Peyer's patch (tissue), 4 donors: ENCODE results near the gene ADAMTS12. TPM values are rescaled to one million over a fixed set of nuclear protein-coding genes. Genes with fewer than 3 reads are reported as not detected.

Experiments used
- DNase-seq, 3 donors: peaks; one replicate each; pipeline ENCODE4 v3.0.0-alpha.2; 2017 to 2019
- H3K27ac ChIP-seq, 4 donors: fragments of 200-600 bp; sonication (generic); one replicate each; pipeline ENCODE4 v1.5.1; 2016 to 2019
- H3K27me3 ChIP-seq, 2 donors: fragments of 200-600 bp; sonication (generic); one replicate each; pipeline ENCODE4 v1.5.1; 2019
- H3K36me3 ChIP-seq, 3 donors: fragments of 200-600 bp; sonication (generic); one replicate each; pipeline ENCODE4 v1.5.1; 2016 to 2019
- H3K4me1 ChIP-seq, 4 donors: fragments of 200-600 bp; sonication (generic); one replicate each; pipeline ENCODE4 v1.5.1; 2016 to 2019
- H3K4me3 ChIP-seq, 4 donors: fragments of 200-600 bp; sonication (generic); 1 replicate in 3 of 4; 2 replicates in 1 of 4; pipeline ENCODE4 v1.5.1; 2016 to 2019; ENCODE audit warnings: mild to moderate bottlenecking in 1 of 4
- H3K9me3 ChIP-seq, 4 donors: fragments of 200-600 bp; sonication (generic); one replicate each; pipeline ENCODE4 v1.5.1; 2016 to 2019; ENCODE audit warnings: mild to moderate bottlenecking in 1 of 4
- POLR2A ChIP-seq, 2 donors: fragments of 450-650 bp; IDR thresholded peaks; one replicate each; pipeline ENCODE4 v1.5.1; 2017; ENCODE audit warnings: antibody characterized with exemption in 2 of 2, mild to moderate bottlenecking in 2 of 2, moderate library complexity in 2 of 2
- total RNA-seq, 4 donors: library from RNA; depleted of rRNA; stranded (reverse); fragments of >200 nt; gene quantifications; one replicate each; pipeline ENCODE4 v1.1.0, GENCODE V29; 2016
- TF ChIP-seq, protein P1 (sequence below), 6 experiments: fragments of 450-650 bp in 4 of 6; fragments of 200-600 bp in 2 of 6; sonication (generic) in 1 of 6; IDR thresholded peaks; one replicate each; pipeline ENCODE4 v1.5.1; 2017 to 2019; ENCODE audit warnings: antibody characterized with exemption in 6 of 6, mild to moderate bottlenecking in 3 of 6, moderate library complexity in 1 of 6

Gene ADAMTS12
- total RNA-seq, 4 donors from 2014 or later = 0.53 to 11.6 (median 1.3) TPM

DNA sequence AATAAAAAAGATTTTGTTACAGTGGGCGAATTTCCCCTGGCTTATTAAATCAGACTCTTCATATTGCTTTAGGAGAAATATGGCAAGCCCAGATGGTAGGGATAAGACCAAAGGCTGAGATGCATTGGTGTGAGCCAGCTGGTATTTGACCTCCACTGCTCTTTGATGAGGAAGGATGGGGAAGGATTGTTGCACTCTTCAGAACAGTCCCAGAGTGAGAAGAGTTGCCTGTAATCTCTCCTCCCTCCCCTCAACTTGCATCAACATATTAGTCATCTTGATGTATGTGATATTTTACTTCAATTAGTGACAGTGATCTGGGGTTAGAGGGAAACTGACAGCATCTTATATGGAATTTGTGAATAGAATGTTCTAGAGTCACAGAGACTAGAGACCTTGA is 136.6 kb downstream of the ADAMTS12 start:
- H3K27me3 ChIP-seq = no peaks in the 10 kb centered on the region
- no peaks in the 10 kb centered on the region for H3K4me1 ChIP-seq
- H3K9me3 ChIP-seq = no peaks in the 10 kb centered on the region
- H3K36me3 ChIP-seq = no peaks in the 10 kb centered on the region
- no peak for TF ChIP-seq POLR2A (IDR thresholded peaks at IDR 0.05)
- TF ChIP-seq, protein P1, sequence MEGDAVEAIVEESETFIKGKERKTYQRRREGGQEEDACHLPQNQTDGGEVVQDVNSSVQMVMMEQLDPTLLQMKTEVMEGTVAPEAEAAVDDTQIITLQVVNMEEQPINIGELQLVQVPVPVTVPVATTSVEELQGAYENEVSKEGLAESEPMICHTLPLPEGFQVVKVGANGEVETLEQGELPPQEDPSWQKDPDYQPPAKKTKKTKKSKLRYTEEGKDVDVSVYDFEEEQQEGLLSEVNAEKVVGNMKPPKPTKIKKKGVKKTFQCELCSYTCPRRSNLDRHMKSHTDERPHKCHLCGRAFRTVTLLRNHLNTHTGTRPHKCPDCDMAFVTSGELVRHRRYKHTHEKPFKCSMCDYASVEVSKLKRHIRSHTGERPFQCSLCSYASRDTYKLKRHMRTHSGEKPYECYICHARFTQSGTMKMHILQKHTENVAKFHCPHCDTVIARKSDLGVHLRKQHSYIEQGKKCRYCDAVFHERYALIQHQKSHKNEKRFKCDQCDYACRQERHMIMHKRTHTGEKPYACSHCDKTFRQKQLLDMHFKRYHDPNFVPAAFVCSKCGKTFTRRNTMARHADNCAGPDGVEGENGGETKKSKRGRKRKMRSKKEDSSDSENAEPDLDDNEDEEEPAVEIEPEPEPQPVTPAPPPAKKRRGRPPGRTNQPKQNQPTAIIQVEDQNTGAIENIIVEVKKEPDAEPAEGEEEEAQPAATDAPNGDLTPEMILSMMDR (IDR thresholded peaks at IDR 0.05) = no peak
- H3K4me3 ChIP-seq = no peak overlapping the region
- H3K27ac ChIP-seq = no peak overlapping the region
- no peak for DNase-seq

DNA sequence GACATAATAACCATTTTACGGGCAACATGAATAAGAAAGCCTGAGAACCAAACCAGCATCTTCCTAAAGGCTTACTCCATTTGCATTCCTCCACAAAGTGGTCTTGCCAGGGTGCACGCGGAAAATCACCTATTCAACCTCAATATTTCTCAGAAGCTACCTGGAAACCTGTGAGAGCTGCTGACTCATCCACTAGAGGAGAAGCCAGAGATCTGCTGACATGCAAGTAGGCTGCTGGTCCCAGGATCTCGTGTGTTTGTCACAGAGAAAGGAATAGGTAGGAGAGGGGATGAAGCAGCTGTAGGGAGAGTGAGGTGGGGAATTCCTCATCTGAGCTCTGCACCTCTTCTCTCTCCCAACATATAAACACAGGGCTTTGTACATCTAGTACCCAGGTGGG is 138.1 kb downstream of the ADAMTS12 start:
- no peak overlapping the region for H3K4me3 ChIP-seq
- no peaks in the 10 kb centered on the region for H3K4me1 ChIP-seq
- TF ChIP-seq, protein P1 (IDR thresholded peaks at IDR 0.05) = no peak
- TF ChIP-seq POLR2A (IDR thresholded peaks at IDR 0.05) = no peak
- no peak overlapping the region for H3K27ac ChIP-seq
- H3K9me3 ChIP-seq = no peaks in the 10 kb centered on the region
- H3K36me3 ChIP-seq = no peaks in the 10 kb centered on the region
- H3K27me3 ChIP-seq = no peaks in the 10 kb centered on the region
- no peak for DNase-seq

DNA sequence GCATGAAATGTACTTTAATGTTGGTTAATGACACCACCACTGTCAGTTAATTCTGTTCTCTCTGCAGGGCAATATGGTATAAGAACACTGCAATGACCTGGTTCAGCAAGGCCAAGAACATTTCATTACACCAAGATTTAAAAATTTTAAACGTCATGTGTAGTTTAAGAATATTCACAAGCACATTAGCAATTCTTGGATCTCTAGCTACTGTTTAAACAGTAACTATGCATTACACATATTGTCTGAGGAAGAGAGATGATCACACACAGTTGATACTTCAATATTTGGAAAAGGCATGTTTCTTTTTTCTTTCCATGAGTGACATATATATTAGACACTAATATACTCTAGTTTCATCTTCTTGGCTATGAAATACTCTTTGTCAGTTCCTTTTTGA is 143.0 kb downstream of the ADAMTS12 start:
- TF ChIP-seq, protein P1 (IDR thresholded peaks at IDR 0.05) = no peak
- no peak for TF ChIP-seq POLR2A (IDR thresholded peaks at IDR 0.05)
- Histone ChIP-seq H3K4me3 (no peak overlapping the region), H3K4me1 (no peaks in the 10 kb centered on the region), H3K36me3 (no peaks in the 10 kb centered on the region), H3K27me3 (no peaks in the 10 kb centered on the region), H3K9me3 (no peaks in the 10 kb centered on the region), H3K27ac (no peak overlapping the region)
- DNase-seq = no peak

DNA sequence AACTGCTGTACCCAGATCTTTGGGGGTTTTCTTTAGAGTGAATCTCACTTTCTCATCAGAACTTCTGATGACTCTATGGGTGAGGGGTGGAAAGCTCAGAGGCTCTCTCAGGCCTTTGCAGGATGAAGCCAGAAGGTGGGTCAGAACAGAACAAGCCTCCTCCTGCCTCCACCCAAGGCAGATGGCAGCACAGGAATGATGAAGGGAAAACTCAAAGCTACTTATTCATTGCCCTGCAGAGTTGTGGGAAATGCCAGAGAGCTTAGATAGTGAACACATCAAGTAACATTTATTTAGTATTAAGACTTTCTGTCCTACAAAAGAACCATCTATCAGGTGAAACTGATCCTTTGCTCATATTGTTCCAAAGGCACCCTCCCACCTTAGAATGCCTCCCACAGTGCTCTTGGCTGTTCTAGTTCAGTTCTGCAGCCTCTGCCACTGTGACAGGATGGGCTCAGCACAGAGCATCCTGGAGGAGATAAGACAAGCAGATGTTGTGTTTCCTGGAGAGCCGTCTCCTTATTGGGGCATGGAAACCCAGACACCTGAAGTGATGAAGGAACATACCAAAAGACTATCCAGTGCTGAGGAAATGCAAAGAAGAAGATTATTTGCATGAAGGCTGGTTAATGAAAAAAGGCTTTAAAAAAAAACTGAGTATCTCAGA is 146.6 kb downstream of the ADAMTS12 start:
- no peaks in the 10 kb centered on the region for H3K27me3 ChIP-seq
- H3K36me3 ChIP-seq = no peaks in the 10 kb centered on the region
- no peak overlapping the region for H3K4me3 ChIP-seq
- TF ChIP-seq, protein P1 (IDR thresholded peaks at IDR 0.05) = no peak
- no peak for TF ChIP-seq POLR2A (IDR thresholded peaks at IDR 0.05)
- H3K4me1 ChIP-seq = no peaks in the 10 kb centered on the region
- H3K27ac ChIP-seq = no peak overlapping the region
- no peaks in the 10 kb centered on the region for H3K9me3 ChIP-seq
- no peak for DNase-seq

DNA sequence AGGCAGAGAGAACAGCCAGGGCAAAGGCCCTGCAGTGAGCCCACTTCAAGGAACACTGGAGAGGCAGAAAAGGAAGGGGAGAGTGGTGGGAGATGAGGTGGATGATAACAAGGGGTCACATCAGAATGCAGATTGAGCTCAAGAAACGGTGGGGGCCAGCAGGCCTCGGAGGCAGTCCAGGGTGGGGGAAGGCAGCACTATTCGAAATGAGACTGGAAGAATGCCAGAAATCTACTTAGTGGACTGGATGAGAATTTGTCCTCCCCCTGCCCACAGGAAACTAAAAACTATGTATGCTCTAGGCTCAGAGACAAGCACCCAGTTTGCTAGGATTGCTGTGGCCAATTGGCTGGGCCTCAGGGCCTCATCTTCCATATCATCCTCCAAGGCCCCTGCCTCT is 148.7 kb downstream of the ADAMTS12 start:
- Histone ChIP-seq H3K27me3 (no peaks in the 10 kb centered on the region), H3K4me1 (no peaks in the 10 kb centered on the region), H3K27ac (no peak overlapping the region), H3K36me3 (no peaks in the 10 kb centered on the region), H3K4me3 (no peak overlapping the region), H3K9me3 (no peaks in the 10 kb centered on the region)
- DNase-seq = no peak
- no peak for TF ChIP-seq POLR2A (IDR thresholded peaks at IDR 0.05)
- TF ChIP-seq, protein P1 (IDR thresholded peaks at IDR 0.05) = no peak

DNA sequence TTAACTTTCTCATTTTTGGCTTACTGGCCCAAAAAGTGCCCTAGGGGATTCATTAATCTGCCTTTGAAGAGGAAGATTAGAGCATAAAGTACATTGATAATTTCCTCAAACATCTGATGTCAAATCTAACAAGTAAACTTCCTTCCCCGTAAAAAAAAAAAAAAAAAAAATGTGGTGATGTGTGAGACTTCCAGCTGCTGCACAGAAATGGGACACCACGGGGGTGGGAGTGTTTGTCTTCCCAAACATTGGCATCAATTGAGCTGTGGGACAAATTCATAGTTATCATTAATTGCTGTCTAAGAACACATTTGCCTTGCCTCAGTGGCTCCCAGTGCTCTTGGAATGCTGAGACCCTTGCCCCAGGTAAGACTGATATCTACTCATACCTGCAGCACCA is 149.6 kb downstream of the ADAMTS12 start:
- Histone ChIP-seq H3K27ac (no peak overlapping the region), H3K27me3 (no peaks in the 10 kb centered on the region), H3K4me1 (no peaks in the 10 kb centered on the region), H3K9me3 (no peaks in the 10 kb centered on the region), H3K4me3 (no peak overlapping the region), H3K36me3 (no peaks in the 10 kb centered on the region)
- no peak for TF ChIP-seq POLR2A (IDR thresholded peaks at IDR 0.05)
- TF ChIP-seq, protein P1 (IDR thresholded peaks at IDR 0.05) = no peak
- DNase-seq = no peak
